Activated T-helper 1 cell treated with anti-CD3 and anti-CD28 coated beads, Interleukin-12 subunit alpha, Interleukin-12 subunit beta, Interleukin-2, Interleukin-4 antibody, amounts not matched to agents 30 ng/mL and 10 ng/mL and 1 ng/mL, durations not matched to agents 14 hours and 24 hours and 36 hours (primary cell): ENCODE measurements around the gene KRTAP29-1. TPM values are rescaled to one million over a fixed set of nuclear protein-coding genes. Genes with fewer than 3 reads are reported as not detected.
"Not testable (repeated sequence)": the region's sequence is repeated elsewhere in the genome, so short reads cannot be mapped to it uniquely, and the experiment has no call there.

ENCODE experiments used
- DNase-seq: peaks from one replicate; pipeline ENCODE4 v3.0.0; 2021; ENCODE audit warnings: low spot score
- H3K27ac Mint-ChIP-seq: one replicate; pipeline ENCODE4 v1.8.0; 2021; ENCODE audit warnings: mild to moderate bottlenecking, mixed read lengths
- H3K27me3 Mint-ChIP-seq: one replicate; pipeline ENCODE4 v1.8.0; 2022; ENCODE audit warnings: mild to moderate bottlenecking, moderate library complexity, mixed read lengths; ENCODE audit not compliant: insufficient read depth
- H3K36me3 Mint-ChIP-seq: one replicate; pipeline ENCODE4 v1.8.0; 2021; ENCODE audit warnings: low read depth, mixed read lengths
- H3K4me1 Mint-ChIP-seq: one replicate; pipeline ENCODE4 v1.8.0; 2021; ENCODE audit warnings: low read depth, mixed read lengths
- H3K4me3 Mint-ChIP-seq: one replicate; pipeline ENCODE4 v1.8.0; 2021; ENCODE audit warnings: mild to moderate bottlenecking, moderate library complexity, mixed read lengths
- H3K9me3 Mint-ChIP-seq: one replicate; pipeline ENCODE4 v1.8.0; 2021; ENCODE audit warnings: mixed read lengths
- intact Hi-C: fragments of 100-400 bp; cut with micrococcal nuclease; formaldehyde crosslinking; loops from one replicate; pipeline ENCODE4 v1.15.1; 2024
- total RNA-seq: library from RNA; stranded (reverse); gene quantifications from 2 replicates; pipeline ENCODE4 v1.2.3, GENCODE V29; 2022

Gene KRTAP29-1
- total RNA-seq, 1 donor from 2014 or later, result not detected

GRCh38 chr17:41271323-41271722 lies 31.3 kb downstream of the KRTAP29-1 start:
- H3K9me3 Mint-ChIP-seq, H3K4me3 Mint-ChIP-seq, H3K27me3 Mint-ChIP-seq, H3K27ac Mint-ChIP-seq, H3K4me1 Mint-ChIP-seq, H3K36me3 Mint-ChIP-seq, DNase-seq, intact Hi-C loops: not testable (repeated sequence)

GRCh38 chr17:41267711-41268110 lies 34.9 kb downstream of the KRTAP29-1 start:
- no peak overlapping the region for H3K4me3 Mint-ChIP-seq
- intact Hi-C loops, result no loop called here
- H3K27ac Mint-ChIP-seq, result no peak overlapping the region
- H3K9me3 Mint-ChIP-seq, result no peaks in the 10 kb centered on the region
- H3K36me3 Mint-ChIP-seq, result no peaks in the 10 kb centered on the region
- no peaks in the 10 kb centered on the region for H3K4me1 Mint-ChIP-seq
- no peak for DNase-seq
- no peaks in the 10 kb centered on the region for H3K27me3 Mint-ChIP-seq

- Mint-ChIP-seq H3K4me3 (no peak within 1 kb of the TSS), H3K27me3 (peaks cover 5% of the 10 kb centered on the region), H3K9me3 (no peaks in the 10 kb centered on the region), H3K4me1 (no peaks in the 10 kb centered on the region), H3K27ac (no peak within 1 kb of the TSS), H3K36me3 (no peaks in the 10 kb centered on the region)
- intact Hi-C loops, result no loop called here
- no peak for DNase-seq
Observed at GRCh38 chr17:41265078-41265477, 37.6 kb downstream of the KRTAP29-1 start, which contains the start of gene KRTAP9-6. Gene KRTAP9-6, plus strand, starts transcription at chr17:41265378. Its CDS starts 0 bp downstream, at chr17:41265378.

GRCh38 chr17:41264599-41264998 lies 38.1 kb downstream of the KRTAP29-1 start:
- Mint-ChIP-seq H3K9me3 (no peaks in the 10 kb centered on the region), H3K27ac (no peak overlapping the region), H3K4me3 (no peak overlapping the region), H3K4me1 (no peaks in the 10 kb centered on the region), H3K36me3 (no peaks in the 10 kb centered on the region), H3K27me3 (peaks cover 5% of the 10 kb centered on the region)
- intact Hi-C loops, result no loop called here
- no peak for DNase-seq

- H3K36me3 Mint-ChIP-seq, result no peaks in the 10 kb centered on the region
- no peak overlapping the region for H3K27ac Mint-ChIP-seq
- intact Hi-C loops, result no loop called here
- H3K4me1 Mint-ChIP-seq, result no peaks in the 10 kb centered on the region
- H3K4me3 Mint-ChIP-seq, result no peak overlapping the region
- no peaks in the 10 kb centered on the region for H3K9me3 Mint-ChIP-seq
- peaks cover 11% of the 10 kb centered on the region for H3K27me3 Mint-ChIP-seq
- no peak for DNase-seq
Observed at GRCh38 chr17:41263212-41263611, 39.4 kb downstream of the KRTAP29-1 start.

GRCh38 chr17:41258406-41258805 lies 44.2 kb downstream of the KRTAP29-1 start:
- no peak overlapping the region for H3K27ac Mint-ChIP-seq
- intact Hi-C loops, result no loop called here
- peaks cover 19% of the 10 kb centered on the region for H3K27me3 Mint-ChIP-seq

GRCh38 chr17:41256291-41256685 lies 46.4 kb downstream of the KRTAP29-1 start:
- H3K36me3 Mint-ChIP-seq, result no peaks in the 10 kb centered on the region

More at GRCh38 chr17:41258406-41258805, 44.2 kb downstream of the KRTAP29-1 start:
- no peaks in the 10 kb centered on the region for H3K9me3 Mint-ChIP-seq
- H3K4me3 Mint-ChIP-seq, result no peak overlapping the region
- no peaks in the 10 kb centered on the region for H3K36me3 Mint-ChIP-seq
- H3K4me1 Mint-ChIP-seq, result no peaks in the 10 kb centered on the region
- no peak for DNase-seq

GRCh38 chr17:41255381-41256290 lies 47.0 kb downstream of the KRTAP29-1 start, which contains the start of gene KRTAP9-9:
Gene KRTAP9-9, plus strand, starts transcription at chr17:41255384.
- H3K36me3 Mint-ChIP-seq, H3K4me3 Mint-ChIP-seq, H3K27ac Mint-ChIP-seq, H3K9me3 Mint-ChIP-seq, DNase-seq, H3K4me1 Mint-ChIP-seq, intact Hi-C loops: not testable (repeated sequence)
- peaks cover 25% of the 10 kb centered on the region for H3K27me3 Mint-ChIP-seq

More at GRCh38 chr17:41256291-41256685, 46.4 kb downstream of the KRTAP29-1 start:
- no peak for DNase-seq
- no peak overlapping the region for H3K27ac Mint-ChIP-seq
- H3K4me1 Mint-ChIP-seq, result no peaks in the 10 kb centered on the region
- intact Hi-C loops, result no loop called here
- H3K9me3 Mint-ChIP-seq, result no peaks in the 10 kb centered on the region
- peaks cover 21% of the 10 kb centered on the region for H3K27me3 Mint-ChIP-seq
- H3K4me3 Mint-ChIP-seq, result no peak overlapping the region

GRCh38 chr17:41254861-41255260 lies 47.8 kb downstream of the KRTAP29-1 start:
- no peak for DNase-seq
- Mint-ChIP-seq H3K27ac (no peak overlapping the region), H3K9me3 (no peaks in the 10 kb centered on the region), H3K36me3 (no peaks in the 10 kb centered on the region), H3K4me3 (no peak overlapping the region), H3K27me3 (peaks cover 32% of the 10 kb centered on the region), H3K4me1 (no peaks in the 10 kb centered on the region)
- intact Hi-C loops, result no loop called here

Other genes with a start within 250 kb of the KRTAP29-1 start
- gene KRTAP2-2, start 247.6 kb downstream of the KRTAP29-1 start, total RNA-seq, result not detected in 2 replicates
- gene KRTAP2-3, start 242.7 kb downstream of the KRTAP29-1 start, total RNA-seq, result not detected in 2 replicates
- not detected in 2 replicates for gene KRTAP2-4, start 237.0 kb downstream of the KRTAP29-1 start, total RNA-seq
- gene KRTAP4-7, start 218.7 kb downstream of the KRTAP29-1 start, total RNA-seq, result not detected in 2 replicates
- not detected in 2 replicates for gene KRTAP4-8, start 204.7 kb downstream of the KRTAP29-1 start, total RNA-seq
- not detected in 2 replicates for gene KRTAP4-16, start 200.6 kb downstream of the KRTAP29-1 start, total RNA-seq
- not detected in 2 replicates for gene KRTAP4-9, start 197.5 kb downstream of the KRTAP29-1 start, total RNA-seq
- not detected in 2 replicates for gene KRTAP4-11, start 184.5 kb downstream of the KRTAP29-1 start, total RNA-seq
- gene KRTAP4-12, start 178.7 kb downstream of the KRTAP29-1 start, total RNA-seq, result not detected in 2 replicates
- not detected in 2 replicates for gene KRTAP4-6, start 162.3 kb downstream of the KRTAP29-1 start, total RNA-seq
- not detected in 2 replicates for gene KRTAP4-5, start 153.0 kb downstream of the KRTAP29-1 start, total RNA-seq
- gene KRTAP4-4, start 142.1 kb downstream of the KRTAP29-1 start, total RNA-seq, result not detected in 2 replicates
- gene KRTAP4-3, start 134.6 kb downstream of the KRTAP29-1 start, total RNA-seq, result not detected in 2 replicates
- not detected in 2 replicates for gene KRTAP4-2, start 124.6 kb downstream of the KRTAP29-1 start, total RNA-seq
- gene KRTAP4-1, start 117.9 kb downstream of the KRTAP29-1 start, total RNA-seq, result not detected in 2 replicates
- gene KRTAP9-1, start 113.0 kb downstream of the KRTAP29-1 start, total RNA-seq, result not detected in 2 replicates
- gene KRTAP9-2, start 76.2 kb downstream of the KRTAP29-1 start, total RNA-seq, result not detected in 2 replicates
- gene KRTAP9-3, start 70.4 kb downstream of the KRTAP29-1 start, total RNA-seq, result not detected in 2 replicates
- gene KRTAP9-8, start 64.9 kb downstream of the KRTAP29-1 start, total RNA-seq, result not detected in 2 replicates
- not detected in 2 replicates for gene KRTAP9-4, start 53.2 kb downstream of the KRTAP29-1 start, total RNA-seq
- gene KRTAP9-9, start 47.5 kb downstream of the KRTAP29-1 start, total RNA-seq, result not detected in 2 replicates
- not detected in 2 replicates for gene KRTAP9-6, start 37.5 kb downstream of the KRTAP29-1 start, total RNA-seq
- gene KRTAP9-7, start 27.2 kb downstream of the KRTAP29-1 start, total RNA-seq, result not detected in 2 replicates
- gene KRTAP16-1, start 6.5 kb upstream of the KRTAP29-1 start, total RNA-seq, result not detected in 2 replicates
- not detected in 2 replicates for gene KRTAP17-1, start 12.9 kb upstream of the KRTAP29-1 start, total RNA-seq
- gene KRT33A, start 48.0 kb upstream of the KRTAP29-1 start, total RNA-seq, result not detected in 2 replicates
- gene KRT33B, start 67.0 kb upstream of the KRTAP29-1 start, total RNA-seq, result not detected in 2 replicates
- not detected in 2 replicates for gene KRT34, start 79.5 kb upstream of the KRTAP29-1 start, total RNA-seq
- not detected in 2 replicates for gene KRT31, start 94.8 kb upstream of the KRTAP29-1 start, total RNA-seq
- gene KRT37, start 121.7 kb upstream of the KRTAP29-1 start, total RNA-seq, result not detected in 2 replicates
- not detected in 2 replicates for gene KRT38, start 138.1 kb upstream of the KRTAP29-1 start, total RNA-seq
- gene KRT32, start 164.5 kb upstream of the KRTAP29-1 start, total RNA-seq, result not detected in 2 replicates
- not detected in 2 replicates for gene KRT35, start 178.3 kb upstream of the KRTAP29-1 start, total RNA-seq
- gene KRT36, start 187.1 kb upstream of the KRTAP29-1 start, total RNA-seq, result not detected in 2 replicates
- gene KRT13, start 202.8 kb upstream of the KRTAP29-1 start, total RNA-seq, result not detected in 2 replicates
- not detected in 2 replicates for gene KRT15, start 216.0 kb upstream of the KRTAP29-1 start, total RNA-seq
- not detected in 2 replicates for gene KRT19, start 225.5 kb upstream of the KRTAP29-1 start, total RNA-seq